Measurements from ENCODE around the gene IQCK.

- TF ChIP-seq CTCF (IDR thresholded peaks at IDR 0.05; ENCODE audit: insufficient read depth, low read length, poor library complexity, severe bottlenecking): no peak
- TF ChIP-seq EZH2phosphoT487 (conservative IDR thresholded peaks at IDR 0.05; ENCODE audit: low read length): no peak
Measured at GRCh38 chr16:19704321-19705145, 13.5 kb upstream of the IQCK start.

Measured in SU-DHL-6 (cell line).